Fibroblast of skin of back (primary cell): ENCODE measurements around the gene ATG9A. TPM values are rescaled to one million over a fixed set of nuclear protein-coding genes. Genes with fewer than 3 reads are reported as not detected.
"Not testable (repeated sequence)": the region's sequence is repeated elsewhere in the genome, so short reads cannot be mapped to it uniquely, and the experiment has no call there.

Experiments
- DNase-seq: peaks from one replicate; pipeline ENCODE4 v3.0.0-alpha.2; 2013
- polyA plus RNA-seq, 2 experiments: library from polyadenylated mRNA; unstranded; fragments of 120-200 nt; gene quantifications; one replicate each; pipeline ENCODE4 v1.2.1, GENCODE V29; 2013; ENCODE audit not compliant: insufficient read length in 2 of 2

The ATG9A gene
- polyA plus RNA-seq (2013, experiment 1 of 2; ENCODE audit: insufficient read length) = 75.3 TPM
- polyA plus RNA-seq (2013, experiment 2 of 2; ENCODE audit: insufficient read length) = 49.0 TPM

- peak; percentile 99 for DNase-seq
Observed at GRCh38 chr2:219229305-219230058, at the start of gene ATG9A, which contains the start of gene ANKZF1. ATG9A (minus strand) TSS chr2:219229636; CDS start chr2:219228024, 1,612 bp downstream. ANKZF1 (plus strand) TSS chr2:219229806; CDS start chr2:219230258, 452 bp downstream.

GRCh38 chr2:219278655-219279150, 49.3 kb upstream of the ATG9A start:
- DNase-seq = no peak

GRCh38 chr2:219277703-219278654, 48.5 kb upstream of the ATG9A start:
- DNase-seq = peak; percentile 86

GRCh38 chr2:219274361-219274921, 45.0 kb upstream of the ATG9A start:
- peak; percentile 94 for DNase-seq

GRCh38 chr2:219273937-219274336, 44.5 kb upstream of the ATG9A start:
- peak; percentile 28 for DNase-seq

- peak; percentile 17 for DNase-seq
Observed at GRCh38 chr2:219272995-219273394, 43.6 kb upstream of the ATG9A start.

- no peak for DNase-seq
Observed at GRCh38 chr2:219272356-219272755, 42.9 kb upstream of the ATG9A start.

GRCh38 chr2:219271021-219271420, 41.6 kb upstream of the ATG9A start:
- no peak for DNase-seq

GRCh38 chr2:219270055-219270372, 40.6 kb upstream of the ATG9A start:
- no peak for DNase-seq

GRCh38 chr2:219269362-219270054, 40.1 kb upstream of the ATG9A start:
- no peak for DNase-seq

- no peak for DNase-seq
Observed at GRCh38 chr2:219268294-219268693, 38.9 kb upstream of the ATG9A start.

GRCh38 chr2:219266886-219267285, 37.5 kb upstream of the ATG9A start:
- no peak for DNase-seq

GRCh38 chr2:219266232-219266631, 36.8 kb upstream of the ATG9A start:
- DNase-seq = no peak

GRCh38 chr2:219261024-219261855, 31.8 kb upstream of the ATG9A start:
- DNase-seq = no peak

GRCh38 chr2:219258942-219259341, 29.5 kb upstream of the ATG9A start:
- DNase-seq = not testable (repeated sequence)

- no peak for DNase-seq
Observed at GRCh38 chr2:219254590-219255201, 25.3 kb upstream of the ATG9A start.

- peak; percentile 59 for DNase-seq
Observed at GRCh38 chr2:219253753-219254589, 24.5 kb upstream of the ATG9A start, which contains the start of gene TUBA4A. TUBA4A (minus strand) TSS chr2:219253918; CDS start chr2:219253858, 60 bp downstream.

- DNase-seq = peak; percentile 7
Observed at GRCh38 chr2:219252900-219253752, 23.7 kb upstream of the ATG9A start, which contains the start of gene TUBA4B. TUBA4B (plus strand) TSS chr2:219253243; CDS start chr2:219253408, 165 bp downstream.

GRCh38 chr2:219252570-219252899, 23.1 kb upstream of the ATG9A start:
- DNase-seq = no peak
